ENCODE data around the gene CHST13.

Gene CHST13

GRCh38 chr3:126525091-126525852 lies 1.3 kb downstream of the CHST13 start:
- H3K27ac ChIP-seq = no peak overlapping the region
- H3K9ac ChIP-seq = no peak overlapping the region
- H3K27me3 ChIP-seq = peaks cover 26 to 42% (median 37%) of the 10 kb centered on the region in 11 experiments
- H3K4me1 ChIP-seq = peaks cover 37 to 65% (median 57%) of the 10 kb centered on the region in 10 experiments
- H4K20me1 ChIP-seq = peaks cover 0 to 15% (median 0%) of the 10 kb centered on the region in 11 experiments; a peak in 5 of 22 replicates
- no peak overlapping the region for H3K4me3 ChIP-seq
- peak overlapping the region in 5 of 11 experiments; percentile 14 to 96 (median 90); a peak in 3 of 22 replicates for H3K4me2 ChIP-seq
- no peaks in the 10 kb centered on the region for H3K36me3 ChIP-seq
- no peak for TF ChIP-seq Cebpa-rat (IDR thresholded peaks at IDR 0.05)
- peaks cover 0 to 14% (median 0%) of the 10 kb centered on the region in 11 experiments; a peak in 1 of 22 replicates for H3K9me3 ChIP-seq (replicated peaks in 1 of 11)

GRCh38 chr3:126525853-126526667 lies 2.1 kb downstream of the CHST13 start:
- Histone ChIP-seq H3K36me3 (no peaks in the 10 kb centered on the region), H3K9ac (no peak overlapping the region), H3K4me2 (peak overlapping the region; percentile 14 to 99 (median 30); a peak in 13 of 22 replicates), H3K9me3 (replicated peaks in 1 of 11) (peaks cover 0 to 14% (median 0%) of the 10 kb centered on the region in 11 experiments; a peak in 1 of 22 replicates), H4K20me1 (peaks cover 0 to 15% (median 0%) of the 10 kb centered on the region in 11 experiments; a peak in 5 of 22 replicates), H3K4me1 (peaks cover 45 to 73% (median 64%) of the 10 kb centered on the region in 10 experiments), H3K27me3 (peaks cover 26 to 42% (median 37%) of the 10 kb centered on the region in 11 experiments), H3K4me3 (no peak overlapping the region), H3K27ac (peak overlapping the region in 1 of 11 experiments; percentile 24; a peak in 1 of 22 replicates)
- no peak for TF ChIP-seq Cebpa-rat (IDR thresholded peaks at IDR 0.05)

GRCh38 chr3:126526668-126527005 lies 2.7 kb downstream of the CHST13 start:
- Histone ChIP-seq H3K9me3 (replicated peaks in 1 of 11) (peaks cover 0 to 14% (median 0%) of the 10 kb centered on the region in 11 experiments; a peak in 1 of 22 replicates), H4K20me1 (peaks cover 0 to 15% (median 0%) of the 10 kb centered on the region in 11 experiments; a peak in 5 of 22 replicates), H3K27ac (peak overlapping the region in 1 of 11 experiments; percentile 24; a peak in 1 of 22 replicates), H3K4me3 (no peak overlapping the region), H3K9ac (no peak overlapping the region), H3K4me1 (peaks cover 48 to 78% (median 67%) of the 10 kb centered on the region in 10 experiments), H3K36me3 (no peaks in the 10 kb centered on the region), H3K4me2 (peak overlapping the region in 9 of 11 experiments; percentile 14 to 99 (median 90); a peak in 13 of 22 replicates), H3K27me3 (peaks cover 26 to 42% (median 37%) of the 10 kb centered on the region in 11 experiments)
- TF ChIP-seq Cebpa-rat (IDR thresholded peaks at IDR 0.05) = no peak

- Histone ChIP-seq H3K27me3 (peaks cover 26 to 42% (median 37%) of the 10 kb centered on the region in 11 experiments), H3K9me3 (replicated peaks in 1 of 11) (peaks cover 0 to 14% (median 0%) of the 10 kb centered on the region in 11 experiments; a peak in 1 of 22 replicates), H3K36me3 (no peaks in the 10 kb centered on the region), H4K20me1 (peaks cover 0 to 15% (median 0%) of the 10 kb centered on the region in 11 experiments; a peak in 5 of 22 replicates), H3K4me1 (peaks cover 48 to 82% (median 68%) of the 10 kb centered on the region in 10 experiments), H3K4me2 (peak overlapping the region in 10 of 11 experiments; percentile 85 to 99 (median 94); a peak in 19 of 22 replicates), H3K9ac (no peak overlapping the region), H3K4me3 (no peak overlapping the region), H3K27ac (no peak overlapping the region)
- TF ChIP-seq Cebpa-rat (IDR thresholded peaks at IDR 0.05) = no peak
Observed at GRCh38 chr3:126527006-126527405, 3.1 kb downstream of the CHST13 start.

GRCh38 chr3:126527455-126528211 lies 3.7 kb downstream of the CHST13 start:
- peaks cover 0 to 14% (median 0%) of the 10 kb centered on the region in 11 experiments; a peak in 1 of 22 replicates for H3K9me3 ChIP-seq (replicated peaks in 1 of 11)
- no peak overlapping the region for H3K9ac ChIP-seq
- H3K4me2 ChIP-seq = peak overlapping the region; percentile 85 to 99 (median 93)
- H3K4me3 ChIP-seq = no peak overlapping the region; a peak in 1 of 20 replicates
- peaks cover 24 to 39% (median 33%) of the 10 kb centered on the region in 11 experiments for H3K27me3 ChIP-seq
- H3K27ac ChIP-seq = peak overlapping the region in 5 of 11 experiments; percentile 88 to 96 (median 89); a peak in 4 of 22 replicates
- H4K20me1 ChIP-seq = peaks cover 0 to 15% (median 0%) of the 10 kb centered on the region in 11 experiments; a peak in 5 of 22 replicates
- H3K36me3 ChIP-seq = no peaks in the 10 kb centered on the region
- TF ChIP-seq Cebpa-rat (IDR thresholded peaks at IDR 0.05) = no peak
- peaks cover 48 to 85% (median 68%) of the 10 kb centered on the region in 10 experiments for H3K4me1 ChIP-seq

GRCh38 chr3:126528419-126528799 lies 4.5 kb downstream of the CHST13 start:
- Histone ChIP-seq H3K4me3 (no peak overlapping the region), H3K9me3 (replicated peaks in 1 of 11) (peaks cover 0 to 14% (median 0%) of the 10 kb centered on the region in 11 experiments; a peak in 1 of 22 replicates), H3K27me3 (peaks cover 17 to 31% (median 26%) of the 10 kb centered on the region in 11 experiments), H3K9ac (peak overlapping the region in 4 of 11 experiments; percentile 74 to 83 (median 77); a peak in 4 of 22 replicates), H4K20me1 (peaks cover 0 to 13% (median 0%) of the 10 kb centered on the region in 11 experiments; a peak in 5 of 22 replicates), H3K27ac (peak overlapping the region in 7 of 11 experiments; percentile 83 to 96 (median 88); a peak in 15 of 22 replicates), H3K4me1 (peaks cover 48 to 93% (median 70%) of the 10 kb centered on the region in 10 experiments), H3K36me3 (no peaks in the 10 kb centered on the region), H3K4me2 (peak overlapping the region; percentile 85 to 99 (median 93))
- TF ChIP-seq Cebpa-rat (IDR thresholded peaks at IDR 0.05) = no peak

GRCh38 chr3:126528800-126529541 lies 5.0 kb downstream of the CHST13 start:
- peaks cover 0 to 7% (median 0%) of the 10 kb centered on the region in 11 experiments; a peak in 5 of 22 replicates for H4K20me1 ChIP-seq
- peaks cover 11 to 26% (median 20%) of the 10 kb centered on the region in 11 experiments for H3K27me3 ChIP-seq
- H3K36me3 ChIP-seq = no peaks in the 10 kb centered on the region
- peaks cover 0 to 14% (median 0%) of the 10 kb centered on the region in 11 experiments; a peak in 1 of 22 replicates for H3K9me3 ChIP-seq (replicated peaks in 1 of 11)
- H3K9ac ChIP-seq = peak overlapping the region in 10 of 11 experiments; percentile 67 to 83 (median 74); a peak in 15 of 22 replicates
- peak overlapping the region; percentile 74 to 96 (median 86); a peak in 20 of 22 replicates for H3K27ac ChIP-seq
- peak overlapping the region in 2 of 10 experiments; percentile 24 to 53; a peak in 4 of 20 replicates for H3K4me3 ChIP-seq
- TF ChIP-seq Cebpa-rat (IDR thresholded peaks at IDR 0.05) = 0 out of 22 replicates have a peak, but pooled peaks of 2 of the 11 experiments have one; percentile 33 to 44
- peaks cover 48 to 95% (median 71%) of the 10 kb centered on the region in 10 experiments for H3K4me1 ChIP-seq
- peak overlapping the region; percentile 85 to 99 (median 93) for H3K4me2 ChIP-seq
